Measurements from ENCODE around the gene ELOVL1.
"Not testable (repeated sequence)": the region's sequence is repeated elsewhere in the genome, so short reads cannot be mapped to it uniquely, and the experiment has no call there.

ELOVL1 gene

GRCh38 chr1:43367904-43368645 is at the start of gene ELOVL1:
TSS of gene ELOVL1 (minus strand) at chr1:43368011. CDS start at chr1:43365609, 2,402 bp downstream.
- DNase-seq: peak; percentile 86

GRCh38 chr1:43415901-43416300 is 48.1 kb upstream of the ELOVL1 start:
- no peak for DNase-seq

- peak; percentile 42 for DNase-seq
These were observed 46.9 kb upstream of the ELOVL1 start for GRCh38 chr1:43414634-43415223.

- DNase-seq: not testable (repeated sequence)
These were observed 45.6 kb upstream of the ELOVL1 start for GRCh38 chr1:43413426-43413825.

GRCh38 chr1:43410571-43410970 is 42.8 kb upstream of the ELOVL1 start:
- DNase-seq: no peak

GRCh38 chr1:43405876-43406234 is 38.0 kb upstream of the ELOVL1 start:
- DNase-seq: no peak

- DNase-seq: no peak
These were observed 37.5 kb upstream of the ELOVL1 start for GRCh38 chr1:43405219-43405875.

GRCh38 chr1:43404353-43404752 is 36.5 kb upstream of the ELOVL1 start:
- DNase-seq: no peak

- no peak for DNase-seq
These were observed 34.5 kb upstream of the ELOVL1 start for GRCh38 chr1:43402089-43402865.

- not testable (repeated sequence) for DNase-seq
These were observed 32.6 kb upstream of the ELOVL1 start for GRCh38 chr1:43400441-43400840.

- no peak for DNase-seq
These were observed 30.4 kb upstream of the ELOVL1 start for GRCh38 chr1:43398227-43398626.

- DNase-seq: no peak
These were observed 28.2 kb upstream of the ELOVL1 start for GRCh38 chr1:43396059-43396458.

- DNase-seq: no peak
These were observed 27.7 kb upstream of the ELOVL1 start for GRCh38 chr1:43395523-43395922.

- DNase-seq: no peak
These were observed 24.9 kb upstream of the ELOVL1 start for GRCh38 chr1:43392702-43393101.

GRCh38 chr1:43389326-43390313 is 21.8 kb upstream of the ELOVL1 start, which contains the start of the genes MED8 and SZT2:
TSS of gene MED8 (minus strand) at chr1:43389800. CDS start at chr1:43389764, 36 bp downstream.
TSS of gene SZT2 (plus strand) at chr1:43389899. CDS start at chr1:43389969, 70 bp downstream.
- DNase-seq: peak; percentile 95

- DNase-seq: no peak
These were observed 20.8 kb upstream of the ELOVL1 start for GRCh38 chr1:43388613-43389012.

- DNase-seq: no peak
These were observed 20.3 kb upstream of the ELOVL1 start for GRCh38 chr1:43387976-43388599.

- DNase-seq: no peak
These were observed 18.9 kb upstream of the ELOVL1 start for GRCh38 chr1:43386676-43387075.

GRCh38 chr1:43383449-43383848 is 15.6 kb upstream of the ELOVL1 start:
- DNase-seq: no peak

- no peak for DNase-seq
These were observed 14.4 kb upstream of the ELOVL1 start for GRCh38 chr1:43382027-43382779.

- no peak for DNase-seq
These were observed 13.8 kb upstream of the ELOVL1 start for GRCh38 chr1:43381612-43382011.

Data from HCEC 1CT (cell line).